Loucy (cell line): ENCODE measurements around the gene ATN1.

Source experiments
- H2AFZ ChIP-seq: fragments of 200-600 bp; sonication (generic); 2 replicates; pipeline ENCODE4 v1.6.0; 2016; ENCODE audit warnings: antibody characterized with exemption, mild to moderate bottlenecking, low read length, moderate library complexity
- H3F3A ChIP-seq: fragments of 200-600 bp; 2 replicates; pipeline ENCODE4 v1.6.0; 2016; ENCODE audit warnings: antibody characterized with exemption, low read depth, mild to moderate bottlenecking
- H3K27me3 ChIP-seq: fragments of 200-600 bp; sonication (generic); 2 replicates; pipeline ENCODE4 v1.6.1; 2014; ENCODE audit warnings: low read length, mild to moderate bottlenecking; ENCODE audit not compliant: insufficient read depth, poor library complexity, severe bottlenecking
- H3K36me3 ChIP-seq: fragments of 200-600 bp; sonication (generic); 2 replicates; pipeline ENCODE4 v1.6.1; 2016; ENCODE audit warnings: low read length; ENCODE audit not compliant: insufficient read depth
- H3K4me1 ChIP-seq: fragments of 200-600 bp; sonication (generic); 2 replicates; pipeline ENCODE4 v1.5.1; 2014; ENCODE audit warnings: low read length, mild to moderate bottlenecking; ENCODE audit not compliant: insufficient read depth, poor library complexity, severe bottlenecking
- H3K4me2 ChIP-seq: fragments of 200-600 bp; sonication (generic); 2 replicates; pipeline ENCODE4 v1.6.0; 2014; ENCODE audit warnings: antibody characterized with exemption, low read length, low read depth, mild to moderate bottlenecking; ENCODE audit not compliant: poor library complexity, severe bottlenecking
- H3K4me3 ChIP-seq: fragments of 200-600 bp; sonication (generic); 2 replicates; pipeline ENCODE4 v1.5.1; 2014; ENCODE audit warnings: low read length, mild to moderate bottlenecking, mixed read lengths; ENCODE audit not compliant: poor library complexity, severe bottlenecking
- H3K79me2 ChIP-seq: fragments of 200-600 bp; sonication (generic); 2 replicates; pipeline ENCODE4 v1.6.1; 2014; ENCODE audit warnings: low read length; ENCODE audit not compliant: insufficient read depth
- H3K9ac ChIP-seq: fragments of 200-600 bp; sonication (generic); 2 replicates; pipeline ENCODE4 v1.6.0; 2014; ENCODE audit warnings: mild to moderate bottlenecking, low read depth, low read length, moderate library complexity; ENCODE audit not compliant: poor library complexity, severe bottlenecking
- H3K9me2 ChIP-seq: fragments of 200-600 bp; sonication (generic); replicated peaks from 2 replicates; pipeline ENCODE4 v1.6.1; 2016; ENCODE audit warnings: low read depth, low read length, mixed read lengths
- H3K9me3 ChIP-seq: fragments of 200-600 bp; sonication (generic); 2 replicates; pipeline ENCODE4 v1.6.1; 2014; ENCODE audit warnings: mild to moderate bottlenecking, antibody characterized with exemption, low read length, low read depth; ENCODE audit not compliant: insufficient read depth
- H4K20me1 ChIP-seq: fragments of 200-600 bp; sonication (generic); 2 replicates; pipeline ENCODE4 v1.6.0; 2014; ENCODE audit warnings: antibody characterized with exemption, low read length, mild to moderate bottlenecking; ENCODE audit not compliant: insufficient read depth, poor library complexity, severe bottlenecking
- CTCF ChIP-seq: fragments of 200-600 bp; sonication (generic); conservative IDR thresholded peaks from 2 replicates; pipeline ENCODE4 v1.5.1; 2014; ENCODE audit warnings: mild to moderate bottlenecking, antibody characterized with exemption, low read length
- EZH2phosphoT487 ChIP-seq: fragments of 200-600 bp; IDR thresholded peaks from 2 replicates; pipeline ENCODE4 v1.6.1; 2018; ENCODE audit warnings: antibody characterized with exemption, mild to moderate bottlenecking, moderate library complexity, borderline replicate concordance

Gene ATN1

GRCh38 chr12:6942331-6942665, 14.5 kb downstream of the ATN1 start:
- H3K4me2 ChIP-seq: no peak overlapping the region
- no peaks in the 10 kb centered on the region for H3K9me2 ChIP-seq
- peak overlapping the region; percentile 99 for H3K9ac ChIP-seq
- no peak overlapping the region for H2AFZ ChIP-seq
- no peaks in the 10 kb centered on the region for H3K27me3 ChIP-seq
- no peaks in the 10 kb centered on the region for H3K9me3 ChIP-seq
- no peak overlapping the region for H3K4me3 ChIP-seq
- no peaks in the 10 kb centered on the region for H3K36me3 ChIP-seq
- TF ChIP-seq CTCF (no peak), EZH2phosphoT487 (no peak)
- peaks cover 6% of the 10 kb centered on the region for H4K20me1 ChIP-seq
- H3K4me1 ChIP-seq: peaks cover 34% of the 10 kb centered on the region
- peaks cover 12% of the 10 kb centered on the region for H3F3A ChIP-seq
- peaks cover 29% of the 10 kb centered on the region for H3K79me2 ChIP-seq

- Histone ChIP-seq H3K79me2 (peaks cover 25% of the 10 kb centered on the region), H3K27me3 (no peaks in the 10 kb centered on the region), H3K4me1 (peaks cover 32% of the 10 kb centered on the region), H3K36me3 (no peaks in the 10 kb centered on the region), H3F3A (peaks cover 12% of the 10 kb centered on the region), H3K4me2 (peak overlapping the region; percentile 91), H3K4me3 (peak overlapping the region; percentile 89), H3K9me2 (no peaks in the 10 kb centered on the region), H2AFZ (peak overlapping the region; percentile 44; the same call in 1 of the 2 replicates), H3K9ac (peak overlapping the region; percentile 99), H4K20me1 (peaks cover 6% of the 10 kb centered on the region), H3K9me3 (no peaks in the 10 kb centered on the region)
- TF ChIP-seq CTCF (no peak), EZH2phosphoT487 (no peak)
Observed at GRCh38 chr12:6943389-6943721, 15.6 kb downstream of the ATN1 start.

GRCh38 chr12:6943722-6944380, 16.1 kb downstream of the ATN1 start, which contains the start of the genes C12orf57 and RNU7-1:
Gene C12orf57 (plus strand): TSS chr12:6944022. CDS start chr12:6944122, 100 bp downstream.
Gene RNU7-1 (plus strand): TSS chr12:6943816.
- H3K27me3 ChIP-seq: no peaks in the 10 kb centered on the region

More at GRCh38 chr12:6943722-6944380, 16.1 kb downstream of the ATN1 start, which contains the start of the genes C12orf57 and RNU7-1:
- no peaks in the 10 kb centered on the region for H3K9me2 ChIP-seq
- H3K79me2 ChIP-seq: peaks cover 25% of the 10 kb centered on the region
- H2AFZ ChIP-seq: peak within 1 kb of the TSS; percentile 44; the same call in 1 of the 2 replicates
- TF ChIP-seq CTCF (no peak), EZH2phosphoT487 (no peak)
- peak within 1 kb of the TSS; percentile 99 for H3K9ac ChIP-seq
- peaks cover 32% of the 10 kb centered on the region for H3K4me1 ChIP-seq
- H3F3A ChIP-seq: peaks cover 12% of the 10 kb centered on the region
- peaks cover 6% of the 10 kb centered on the region for H4K20me1 ChIP-seq
- peak within 1 kb of the TSS; percentile 91 for H3K4me2 ChIP-seq
- no peaks in the 10 kb centered on the region for H3K36me3 ChIP-seq
- H3K4me3 ChIP-seq: peak within 1 kb of the TSS; percentile 89
- H3K9me3 ChIP-seq: no peaks in the 10 kb centered on the region
